Epithelial cell of prostate (primary cell): ENCODE data around the gene KIF2A.

Source experiments
- DNase-seq: peaks from one replicate; pipeline ENCODE4 v3.0.0-alpha.2; 2011; ENCODE audit warnings: low read depth, low spot score
- H3K27ac ChIP-seq: fragments of 450-650 bp; 2 replicates; pipeline ENCODE4 v1.5.1; 2017; ENCODE audit warnings: mild to moderate bottlenecking

Gene KIF2A

DNA sequence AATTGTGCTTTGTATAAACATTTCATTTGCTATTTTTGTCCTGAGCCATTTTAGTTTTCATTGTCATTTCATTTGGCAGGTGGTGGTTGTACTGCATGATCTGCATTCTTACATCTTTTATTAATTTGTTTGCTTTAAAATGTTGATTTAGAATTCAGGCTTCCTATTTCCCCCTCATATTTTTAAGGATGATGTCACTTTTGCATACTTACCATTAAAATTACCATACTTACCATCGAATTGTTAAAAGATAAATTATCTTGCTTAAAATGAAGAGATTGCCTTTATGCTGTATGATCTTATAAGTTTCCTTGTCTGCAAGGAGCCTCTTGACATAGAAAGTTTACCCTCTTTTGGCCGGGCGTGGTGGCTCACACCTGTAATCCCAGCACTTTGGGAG, 66.6 kb downstream of the KIF2A start:
- H3K27ac ChIP-seq: no peak overlapping the region
- DNase-seq: no peak

DNA sequence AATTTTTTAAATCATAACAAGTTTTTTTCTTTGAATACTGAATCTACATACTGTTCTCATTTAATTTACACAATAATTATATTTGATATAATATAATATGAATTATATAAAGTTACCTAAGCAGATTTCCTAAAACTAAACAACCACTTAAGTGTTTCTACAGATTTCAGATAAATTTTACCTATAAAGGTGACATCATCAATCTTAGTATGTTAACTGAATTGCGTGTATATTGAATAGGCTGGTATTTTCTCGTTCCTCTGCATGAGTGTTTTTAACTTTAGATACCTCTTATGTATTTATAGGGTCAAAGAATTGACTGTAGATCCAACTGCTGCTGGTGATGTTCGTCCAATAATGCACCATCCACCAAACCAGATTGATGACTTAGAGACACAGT, 67.4 kb downstream of the KIF2A start:
- DNase-seq: no peak
- no peak overlapping the region for H3K27ac ChIP-seq

DNA sequence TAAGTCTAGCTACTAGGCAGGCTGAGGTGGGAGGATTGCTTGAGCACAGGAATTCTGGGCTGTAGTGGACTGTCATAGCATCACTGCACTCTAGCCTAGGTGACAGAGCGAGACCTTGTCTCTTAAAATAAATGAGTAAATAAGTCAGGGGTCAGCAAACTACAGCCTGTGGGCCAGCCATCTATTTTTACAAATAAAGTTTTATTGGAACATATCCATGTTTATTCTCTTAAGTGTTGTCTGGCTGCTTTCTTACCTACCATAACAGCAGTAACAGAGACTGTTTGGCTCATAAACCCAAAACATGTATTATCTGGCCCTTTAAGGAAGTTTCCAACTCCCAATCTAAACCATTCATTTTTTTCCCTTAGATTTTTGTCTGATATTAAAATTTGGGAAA, 68.1 kb downstream of the KIF2A start:
- H3K27ac ChIP-seq: no peak overlapping the region
- no peak for DNase-seq

DNA sequence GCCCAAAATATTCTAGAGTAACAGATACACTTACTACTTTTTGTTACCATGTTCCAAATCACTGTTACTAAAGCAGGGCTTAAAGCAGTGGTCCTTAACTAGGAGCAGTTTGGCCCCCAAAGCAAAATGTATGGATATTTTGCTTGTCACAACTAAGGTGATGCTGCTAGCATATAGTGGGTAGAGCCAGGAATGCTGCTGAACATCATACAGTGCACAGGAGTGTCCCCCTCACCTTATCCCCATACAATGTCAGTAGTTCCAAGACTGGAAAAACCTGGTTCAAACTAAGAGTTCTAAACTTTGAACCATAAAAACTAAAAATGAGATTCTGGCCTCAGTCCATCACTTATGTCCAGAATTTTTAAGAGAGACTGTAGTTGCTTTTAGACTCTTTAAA, 69.6 kb downstream of the KIF2A start:
- peak overlapping the region; percentile 14 for H3K27ac ChIP-seq
- DNase-seq: no peak

DNA sequence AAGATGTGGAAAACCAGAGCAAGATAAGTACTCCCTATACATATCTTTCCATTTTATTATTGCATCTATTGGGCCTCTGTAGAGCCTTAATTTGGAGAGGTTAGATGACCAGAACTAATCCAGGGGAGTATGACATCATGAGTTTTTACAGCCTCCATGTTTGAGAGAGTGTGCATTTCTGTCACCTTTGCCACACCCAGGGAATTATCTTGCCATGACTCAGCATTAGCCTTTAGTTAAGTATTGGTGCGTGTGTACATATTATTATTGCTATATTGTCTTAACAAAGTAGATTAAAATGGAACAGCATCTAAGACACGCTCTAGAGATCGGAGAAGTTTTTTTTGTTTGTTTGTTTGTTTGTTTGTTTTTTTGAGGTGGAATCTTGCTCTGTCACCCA, 70.1 kb downstream of the KIF2A start:
- peak overlapping the region; percentile 14 for H3K27ac ChIP-seq
- no peak for DNase-seq

DNA sequence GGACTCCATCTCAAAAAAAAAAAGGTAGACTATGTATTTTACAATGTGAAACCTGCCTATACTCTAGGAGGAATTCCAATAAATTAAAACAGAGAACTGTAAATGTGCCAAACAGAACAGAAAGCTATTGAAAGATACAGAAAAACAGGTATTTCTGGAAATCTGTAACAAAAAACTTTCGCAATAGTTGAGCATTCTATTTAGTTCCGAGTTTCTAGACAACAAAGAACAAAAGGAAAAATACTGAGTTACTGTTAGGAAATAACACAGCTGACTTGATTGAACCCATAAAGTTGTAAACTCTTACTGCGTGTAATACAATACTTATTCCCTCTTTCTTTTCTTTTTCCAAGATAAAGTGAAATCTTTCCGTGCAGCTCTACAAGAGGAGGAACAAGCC, 79.1 kb downstream of the KIF2A start:
- peak; percentile 49 for DNase-seq
- peak overlapping the region; percentile 83 for H3K27ac ChIP-seq

DNA sequence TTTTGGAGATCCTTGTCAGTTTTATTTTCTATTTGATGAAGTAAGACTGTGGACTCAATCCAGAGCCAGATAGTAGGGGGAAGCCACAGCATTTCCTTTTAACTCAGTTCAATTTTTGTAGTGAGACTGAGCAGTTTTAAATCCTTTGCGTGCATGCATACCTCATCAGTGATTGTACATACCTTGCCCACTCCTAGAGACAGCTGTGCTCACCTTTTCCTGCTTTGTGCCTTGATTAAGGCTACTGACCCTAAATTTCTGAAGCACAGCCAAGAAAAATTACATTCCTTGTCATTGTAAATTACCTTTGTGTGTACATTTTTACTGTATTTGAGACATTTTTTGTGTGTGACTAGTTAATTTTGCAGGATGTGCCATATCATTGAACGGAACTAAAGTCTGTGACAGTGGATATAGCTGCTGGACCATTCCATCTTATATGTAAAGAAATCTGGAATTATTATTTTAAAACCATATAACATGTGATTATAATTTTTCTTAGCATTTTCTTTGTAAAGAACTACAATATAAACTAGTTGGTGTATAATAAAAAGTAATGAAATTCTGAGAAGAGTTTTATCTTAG, 79.9 kb downstream of the KIF2A start:
- H3K27ac ChIP-seq: peak overlapping the region; percentile 83
- no peak for DNase-seq

DNA sequence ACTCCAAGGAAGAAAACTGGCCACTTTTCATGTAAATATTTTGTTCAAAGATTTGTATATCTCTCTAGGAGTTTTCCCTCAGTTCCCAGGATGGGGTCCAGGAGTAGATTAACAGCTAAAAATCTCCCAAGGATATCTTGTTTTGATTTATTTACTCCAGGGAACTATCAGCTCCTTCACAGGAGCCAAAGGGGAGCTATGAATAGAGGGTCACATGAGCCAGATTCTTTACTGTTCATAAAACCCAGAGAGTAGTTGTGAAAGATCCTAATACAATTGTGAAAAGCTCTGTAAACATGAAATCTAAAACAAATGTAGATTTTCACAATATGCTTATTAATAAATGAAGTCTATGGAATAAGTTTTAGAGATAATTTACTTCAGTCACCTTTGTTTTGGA, 80.8 kb downstream of the KIF2A start:
- peak overlapping the region; percentile 83 for H3K27ac ChIP-seq
- DNase-seq: no peak

DNA sequence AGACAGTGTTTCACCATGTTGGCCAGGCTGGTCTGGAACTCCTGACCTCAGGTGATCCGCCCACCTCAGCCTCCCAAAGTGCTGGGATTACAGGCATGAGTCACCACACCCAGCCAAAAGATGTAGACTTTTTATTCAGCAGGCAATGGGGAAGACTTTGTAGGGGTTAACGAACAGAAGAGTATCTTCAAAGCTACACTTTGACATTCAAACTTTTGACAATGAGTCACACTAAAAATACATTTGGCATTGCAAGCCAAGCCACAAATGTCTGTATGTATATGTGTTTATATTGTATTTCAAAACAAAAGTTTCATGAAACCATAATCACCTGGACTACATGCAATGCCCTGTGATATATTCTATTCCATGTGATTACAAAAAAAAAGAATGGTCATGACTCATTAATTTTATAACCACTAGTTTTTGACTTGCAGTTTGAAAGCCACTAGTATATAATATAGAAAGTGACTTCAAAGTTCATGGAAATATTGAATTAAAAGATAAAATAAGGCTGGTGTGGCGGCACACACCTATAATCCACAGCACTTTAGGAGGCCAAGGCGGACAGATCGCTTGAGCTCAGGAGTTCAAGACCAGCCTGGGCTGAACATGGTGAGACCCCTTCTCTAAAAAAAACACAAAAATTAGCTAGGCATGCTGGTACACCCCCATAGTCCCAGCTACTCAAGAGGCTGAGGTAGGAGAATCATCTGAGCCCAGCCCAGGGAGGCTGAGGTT, 89.4 kb downstream of the KIF2A start:
- H3K27ac ChIP-seq: no peak overlapping the region
- DNase-seq: no peak

DNA sequence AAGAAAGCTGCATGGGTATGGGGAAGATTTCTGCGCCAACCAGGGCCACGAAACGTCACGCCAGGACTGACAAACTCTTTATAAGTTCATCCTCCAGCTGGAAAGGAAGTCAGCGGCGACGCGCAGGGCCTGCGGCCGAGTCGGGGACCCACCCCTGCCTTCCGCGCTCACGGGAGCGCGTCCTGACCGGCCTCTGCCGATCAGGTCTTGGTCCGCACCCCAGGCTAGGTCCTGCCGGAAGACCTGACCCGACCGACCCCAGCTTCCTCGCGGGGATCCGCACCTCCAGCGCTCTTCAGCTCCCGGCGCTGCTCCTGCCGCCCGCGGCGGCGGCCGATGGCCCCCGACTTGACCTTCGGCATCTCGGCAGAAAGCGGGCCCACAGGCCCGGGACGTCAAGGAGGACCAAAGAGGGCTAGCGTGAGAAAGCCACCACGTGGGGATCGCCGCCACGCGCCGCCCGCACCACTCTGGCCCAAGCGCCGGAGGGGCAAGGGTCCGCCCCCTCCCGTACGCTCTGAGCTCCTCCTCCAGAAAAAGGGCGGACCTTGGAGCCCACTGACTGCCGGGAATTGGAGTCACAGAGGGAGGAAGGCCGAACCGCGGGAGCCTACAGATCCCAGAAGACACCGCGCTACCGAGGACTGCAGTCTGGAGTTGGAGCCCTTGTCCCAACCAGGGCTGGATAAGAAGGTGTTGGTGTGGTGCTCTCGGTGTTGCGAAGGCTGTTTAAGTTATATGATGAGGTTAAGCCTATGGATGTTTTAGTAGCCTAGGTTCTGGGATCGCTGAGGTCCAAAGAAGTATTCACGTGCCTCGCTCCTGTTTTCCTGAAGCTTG, 97.6 kb downstream of the KIF2A start, which contains the start of gene DIMT1:
DIMT1 (minus strand) TSS at position 495 of the 840 bp plus-strand sequence; CDS start at position 362, 133 bp downstream.
- H3K27ac ChIP-seq: peak within 1 kb of the TSS; percentile 91
- peak; percentile 90 for DNase-seq

DNA sequence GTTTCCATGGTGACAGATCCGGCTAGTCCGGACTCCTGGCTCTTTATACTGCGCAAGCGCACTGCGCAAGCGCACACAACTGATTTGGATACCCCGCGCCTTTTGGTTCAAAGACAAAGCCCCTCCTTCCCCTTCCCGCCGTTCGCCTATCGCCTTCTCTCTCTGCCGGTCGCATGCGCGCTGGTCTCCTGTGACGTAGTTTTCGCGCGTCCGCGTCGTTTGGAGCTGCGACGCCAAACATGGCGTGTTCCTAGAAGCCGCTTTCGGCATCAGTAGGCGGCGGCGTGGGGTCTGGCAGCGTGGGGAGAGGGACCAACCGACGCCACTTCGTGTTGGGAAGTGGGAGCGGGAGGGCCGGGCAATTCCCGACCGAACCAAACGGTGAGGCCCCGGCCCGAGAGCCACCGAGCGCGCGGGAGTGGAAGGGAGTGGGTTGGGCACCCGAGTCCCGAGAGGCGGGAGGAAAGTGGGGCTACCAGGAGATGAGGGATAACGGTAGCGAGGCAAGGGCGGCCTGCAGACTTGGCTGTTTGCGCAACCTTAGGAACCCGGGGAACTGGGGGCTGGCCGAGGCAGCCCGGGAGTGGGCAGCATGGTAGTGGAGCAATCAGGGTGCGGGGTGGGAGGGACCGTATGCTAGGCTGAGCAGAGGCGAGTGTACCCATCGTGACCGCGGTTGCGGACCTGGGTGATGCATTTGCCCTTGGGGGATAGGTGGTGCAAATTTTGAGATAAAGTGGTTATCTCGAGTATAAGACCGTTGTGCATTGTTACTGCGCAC, 106.7 kb downstream of the KIF2A start, which contains the start of gene IPO11:
IPO11 (plus strand) TSS at position 215 of the 781 bp plus-strand sequence. CDS start 24,517 bp downstream, outside the sequence.
- peak; percentile 89 for DNase-seq
- H3K27ac ChIP-seq: no peak within 1 kb of the TSS

DNA sequence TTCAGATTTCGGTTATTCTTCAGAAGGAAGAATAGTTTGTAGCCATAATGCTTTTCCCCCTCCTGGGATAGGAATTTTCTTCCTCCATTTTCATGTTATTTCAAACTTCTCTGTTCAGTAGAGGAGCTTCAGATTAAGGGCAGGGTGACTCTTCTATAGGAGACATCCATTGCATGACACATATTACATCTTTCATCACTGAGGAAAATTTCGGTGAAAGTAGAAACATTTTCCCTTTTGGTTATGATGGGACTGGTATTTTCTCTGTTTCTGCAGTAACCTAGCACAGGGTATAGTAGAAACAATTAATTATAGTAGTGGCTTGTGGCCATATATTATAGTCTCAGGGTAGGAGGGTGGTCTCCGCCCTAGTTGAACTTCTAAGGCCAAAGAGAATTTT, 107.7 kb downstream of the KIF2A start:
- no peak for DNase-seq
- H3K27ac ChIP-seq: no peak overlapping the region

DNA sequence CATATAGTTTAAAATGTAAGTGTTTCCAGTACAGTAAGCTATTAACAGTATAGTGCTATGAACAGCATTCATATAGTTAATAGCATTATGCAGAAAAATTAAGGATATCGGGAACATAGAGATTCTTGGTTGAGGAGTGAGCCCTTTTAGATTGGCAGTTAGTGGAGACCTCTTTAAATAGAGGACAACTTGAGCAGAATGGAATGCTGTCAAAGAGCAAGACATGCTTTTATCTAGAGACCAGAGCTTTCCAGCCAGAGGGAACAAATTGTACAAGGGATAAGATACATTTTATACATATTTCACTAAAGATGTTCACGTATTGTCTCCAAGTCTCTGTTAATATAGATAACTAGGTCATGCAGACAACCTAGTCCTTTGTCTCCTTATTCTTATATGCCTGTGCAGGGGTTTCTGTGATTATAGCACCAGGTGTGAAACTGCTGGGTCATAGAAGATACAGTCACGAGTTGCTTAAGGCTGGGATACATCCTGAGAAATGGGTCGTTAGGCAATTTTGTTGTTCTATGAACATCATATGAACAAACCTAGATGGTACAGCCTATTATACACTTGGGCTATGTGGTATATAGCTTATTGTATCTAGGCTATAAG, 112.6 kb downstream of the KIF2A start:
- no peak for DNase-seq
- no peak overlapping the region for H3K27ac ChIP-seq

DNA sequence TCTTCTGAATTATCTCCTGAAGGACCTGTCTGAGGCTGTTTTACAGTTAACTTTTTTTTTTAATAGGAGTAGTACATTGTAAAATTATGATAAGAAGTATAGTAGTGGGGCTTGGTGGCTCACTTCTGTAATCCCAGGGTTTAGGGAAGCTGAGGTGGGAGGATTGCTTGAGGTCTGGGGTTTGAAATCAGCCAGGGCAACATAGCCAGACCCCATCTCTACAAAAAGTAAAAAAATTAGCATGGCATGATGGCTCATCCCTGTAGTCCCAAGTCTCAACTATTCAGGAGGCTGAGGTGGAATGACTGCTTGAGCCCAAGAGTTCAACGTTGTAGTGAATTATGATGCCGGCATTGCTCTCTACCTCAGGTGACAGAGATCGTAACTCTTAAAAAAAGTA, 113.6 kb downstream of the KIF2A start:
- DNase-seq: no peak
- no peak overlapping the region for H3K27ac ChIP-seq

DNA sequence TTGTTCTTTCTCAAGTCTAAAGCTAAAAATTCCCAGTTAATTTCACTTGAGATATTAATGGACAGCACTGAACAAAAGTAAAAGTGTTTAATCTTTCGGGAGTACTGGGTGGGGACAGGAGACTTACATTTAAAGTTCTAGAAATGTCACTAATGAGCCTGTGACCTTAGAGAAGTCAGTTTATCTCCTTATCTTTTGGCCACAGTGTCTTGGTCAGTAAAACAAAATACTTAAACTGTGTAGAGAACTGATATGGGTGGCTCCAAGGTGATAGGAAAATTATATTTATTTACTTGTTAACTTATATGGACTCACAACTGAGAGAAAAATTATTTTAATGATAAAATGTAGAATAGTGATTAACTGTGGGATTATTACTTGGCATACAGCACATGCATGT, 115.4 kb downstream of the KIF2A start:
- DNase-seq: no peak
- no peak overlapping the region for H3K27ac ChIP-seq

DNA sequence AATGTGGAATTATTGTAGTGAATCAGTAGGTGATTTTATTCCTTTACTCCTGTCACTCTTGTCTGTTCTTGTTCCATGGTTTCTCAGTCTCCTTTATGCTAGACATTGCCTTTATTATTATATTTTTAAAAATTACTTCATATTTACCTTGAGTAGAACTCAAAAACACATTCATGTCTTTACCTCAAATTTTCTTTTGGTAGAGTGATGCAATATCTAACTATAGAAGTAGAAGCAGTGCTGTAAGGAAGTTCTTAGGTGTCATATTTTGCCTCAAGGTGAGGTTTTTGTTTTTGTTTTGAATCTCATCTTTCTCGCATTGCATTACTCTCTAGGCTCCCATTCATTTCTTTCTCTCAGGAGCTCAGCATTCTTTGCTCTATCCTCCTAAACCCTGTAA, 118.8 kb downstream of the KIF2A start:
- no peak for DNase-seq
- no peak overlapping the region for H3K27ac ChIP-seq

DNA sequence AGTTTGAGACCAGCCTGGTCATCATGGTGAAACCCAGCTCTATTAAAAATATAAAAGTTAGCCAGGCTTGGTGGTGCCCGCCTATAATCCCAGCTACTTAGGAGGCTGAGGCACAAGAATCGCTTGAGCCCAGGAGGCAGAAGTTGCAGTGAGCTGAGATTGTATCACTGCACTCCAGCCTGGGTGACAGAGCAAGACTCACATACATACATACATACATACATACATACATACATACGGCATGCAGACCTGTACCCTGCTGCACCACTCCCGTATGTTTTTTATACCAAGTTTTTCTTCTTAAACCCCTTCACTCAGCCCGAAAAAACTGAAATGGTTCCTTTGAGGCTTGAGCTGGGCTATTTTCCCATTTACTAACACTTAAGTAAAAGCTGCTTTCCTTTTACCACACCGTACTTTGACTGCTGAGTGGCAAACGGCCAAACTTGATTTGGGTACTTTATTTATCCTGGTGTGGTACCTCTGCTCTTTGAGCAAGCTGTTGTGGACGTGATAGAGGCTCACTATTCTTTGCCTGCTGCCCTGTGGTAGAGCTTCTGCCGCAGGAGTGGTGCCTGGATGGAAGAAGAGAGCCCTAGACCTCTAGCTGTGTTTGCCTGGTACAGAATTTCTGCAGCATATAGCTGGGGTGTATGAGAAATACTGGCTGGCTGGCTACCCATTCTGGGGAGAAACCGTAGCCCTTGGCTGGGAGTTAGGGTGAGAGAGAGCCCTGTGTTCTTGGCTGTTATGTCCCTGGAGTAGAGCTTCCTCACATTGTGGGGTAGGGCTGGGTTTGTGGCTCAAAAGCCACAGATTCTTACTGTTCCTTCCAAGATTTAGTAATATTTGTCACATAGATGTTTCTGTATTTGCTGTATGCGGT, 126.0 kb downstream of the KIF2A start:
- no peak for DNase-seq
- no peak overlapping the region for H3K27ac ChIP-seq

DNA sequence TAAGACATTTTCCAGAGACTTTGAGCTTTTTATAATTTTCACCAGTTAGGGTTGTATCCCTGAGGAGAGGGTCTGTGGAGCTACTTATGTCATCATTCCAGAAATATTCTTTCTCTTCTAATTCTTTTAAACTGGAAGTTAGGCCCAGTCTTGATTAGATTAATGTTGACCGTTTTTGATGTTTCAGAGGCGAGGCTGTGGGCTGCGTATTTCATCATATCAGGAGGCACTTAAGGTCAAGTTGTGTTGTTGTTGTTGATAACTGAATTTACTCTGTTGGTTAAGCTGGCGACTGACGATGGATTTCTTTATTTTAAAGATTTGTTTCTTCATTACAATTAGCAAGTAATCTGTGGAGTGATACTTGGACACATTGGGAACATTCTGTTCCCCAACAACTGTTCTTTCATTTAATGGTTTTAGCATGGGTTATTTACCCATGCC, 126.6 kb downstream of the KIF2A start:
- DNase-seq: no peak
- no peak overlapping the region for H3K27ac ChIP-seq
